Hepatocyte (in vitro differentiated cells): Measurements from ENCODE around the gene WDR86. TPM values are rescaled to one million over a fixed set of nuclear protein-coding genes. Genes with fewer than 3 reads are reported as not detected.

Experiments
- DNase-seq: peaks from one replicate; pipeline ENCODE4 v3.0.0-alpha.2; 2016; ENCODE audit warnings: low spot score
- H2AFZ ChIP-seq: fragments of 200-600 bp; sonication (generic); 2 replicates; pipeline ENCODE4 v1.6.0; 2016; ENCODE audit warnings: antibody characterized with exemption, mild to moderate bottlenecking
- H3K27ac ChIP-seq: fragments of 200-600 bp; sonication (generic); 2 replicates; pipeline ENCODE4 v1.5.1; 2016; ENCODE audit warnings: mild to moderate bottlenecking
- H3K27me3 ChIP-seq: fragments of 200-600 bp; sonication (generic); 2 replicates; pipeline ENCODE4 v1.6.1; 2016
- H3K36me3 ChIP-seq: fragments of 200-600 bp; sonication (generic); replicated peaks from 2 replicates; pipeline ENCODE4 v1.5.1; 2016; ENCODE audit warnings: low read depth; ENCODE audit not compliant: insufficient read depth
- H3K4me1 ChIP-seq: fragments of 200-600 bp; sonication (generic); 2 replicates; pipeline ENCODE4 v1.5.1; 2016; ENCODE audit warnings: mild to moderate bottlenecking, moderate library complexity; ENCODE audit not compliant: insufficient read depth
- H3K4me2 ChIP-seq: fragments of 200-600 bp; sonication (generic); 2 replicates; pipeline ENCODE4 v1.6.0; 2016
- H3K4me3 ChIP-seq: fragments of 200-600 bp; sonication (generic); 2 replicates; pipeline ENCODE4 v1.5.1; 2016; ENCODE audit warnings: mild to moderate bottlenecking
- H3K79me2 ChIP-seq: fragments of 200-600 bp; sonication (generic); 2 replicates; pipeline ENCODE4 v1.6.0; 2017; ENCODE audit warnings: mild to moderate bottlenecking
- H3K9me2 ChIP-seq: fragments of 200-600 bp; sonication (generic); replicated peaks from 2 replicates; pipeline ENCODE4 v1.6.0; 2017; ENCODE audit warnings: mild to moderate bottlenecking; ENCODE audit not compliant: insufficient read depth
- H3K9me3 ChIP-seq: fragments of 200-600 bp; sonication (generic); 2 replicates; pipeline ENCODE4 v1.5.1; 2016; ENCODE audit warnings: low read depth, mild to moderate bottlenecking
- H4K20me1 ChIP-seq: fragments of 200-600 bp; sonication (generic); 2 replicates; pipeline ENCODE4 v1.6.0; 2016; ENCODE audit warnings: mild to moderate bottlenecking; ENCODE audit not compliant: insufficient read depth, poor library complexity, severe bottlenecking
- EZH2 ChIP-seq: fragments of 200-600 bp; sonication (generic); IDR thresholded peaks from 2 replicates; pipeline ENCODE4 v1.6.1; 2016; ENCODE audit warnings: antibody characterized with exemption, mild to moderate bottlenecking, borderline replicate concordance
- EZH2phosphoT487 ChIP-seq: fragments of 200-600 bp; sonication (generic); IDR thresholded peaks from one replicate; pipeline ENCODE4 v1.6.1; 2018; ENCODE audit warnings: antibody characterized with exemption, mild to moderate bottlenecking, low read depth, moderate library complexity; ENCODE audit not compliant: unreplicated experiment, severe bottlenecking
- WGBS: methylation state at CpG from one replicate; pipeline ENCODE4 v1.1.6; 2016; ENCODE audit warnings: low lambda C conversion rate; ENCODE audit errors: missing lambda C conversion rate; 5-methylcytosine and 5-hydroxymethylcytosine counted together
- polyA plus RNA-seq: library from polyadenylated mRNA; unstranded; fragments of >200 nt; fragmentation: Nextera tagmentation; extraction: Ambion mirVana; gene quantifications from 2 replicates; pipeline ENCODE4 v1.2.1, GENCODE V29; 2016
- total RNA-seq: library from RNA; depleted of rRNA; stranded (reverse); fragments of >200 nt; gene quantifications from 2 replicates; pipeline ENCODE4 v1.2.3, GENCODE V29; 2014
- TF ChIP-seq, protein P1 (sequence below): fragments of 200-600 bp; sonication (generic); IDR thresholded peaks from 2 replicates; pipeline ENCODE4 v1.5.1; 2016; ENCODE audit warnings: antibody characterized with exemption, mild to moderate bottlenecking; ENCODE audit not compliant: poor library complexity

Gene WDR86
- total and polyA plus RNA-seq, 2 experiments from 2014 or later = 10.6 to 12.4 TPM

DNA sequence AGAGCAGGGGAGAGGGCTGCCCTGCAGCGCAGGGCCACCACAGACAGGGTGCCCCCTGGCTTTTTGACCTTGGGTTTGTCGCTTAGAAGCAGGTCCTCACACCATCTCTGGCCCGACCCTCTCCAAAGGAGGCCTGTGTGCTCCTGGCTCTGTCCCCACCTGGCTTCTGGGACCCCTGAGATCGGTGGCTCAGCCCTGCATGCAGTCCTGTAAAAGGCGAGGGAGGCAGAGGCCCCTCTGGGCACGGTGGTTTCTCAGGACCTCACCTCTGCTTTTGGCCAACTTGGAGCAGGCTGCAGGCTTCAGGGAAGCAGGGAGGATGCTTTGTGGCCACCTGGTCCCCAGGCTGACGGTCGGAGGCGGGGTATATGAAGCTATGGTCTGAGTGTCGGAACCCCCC, 21.4 kb downstream of the WDR86 start:
- Histone ChIP-seq H3K4me2 (no peak overlapping the region), H3K27me3 (peaks cover 11% of the 10 kb centered on the region), H4K20me1 (no peaks in the 10 kb centered on the region), H3K9me3 (no peaks in the 10 kb centered on the region), H3K27ac (no peak overlapping the region), H3K4me1 (no peaks in the 10 kb centered on the region), H3K36me3 (no peaks in the 10 kb centered on the region), H3K79me2 (no peaks in the 10 kb centered on the region), H3K9me2 (no peaks in the 10 kb centered on the region), H2AFZ (no peak overlapping the region), H3K4me3 (no peak overlapping the region)
- WGBS = 94% methylated on average over 10 of the region's 10 CpGs
- TF ChIP-seq, protein P1, sequence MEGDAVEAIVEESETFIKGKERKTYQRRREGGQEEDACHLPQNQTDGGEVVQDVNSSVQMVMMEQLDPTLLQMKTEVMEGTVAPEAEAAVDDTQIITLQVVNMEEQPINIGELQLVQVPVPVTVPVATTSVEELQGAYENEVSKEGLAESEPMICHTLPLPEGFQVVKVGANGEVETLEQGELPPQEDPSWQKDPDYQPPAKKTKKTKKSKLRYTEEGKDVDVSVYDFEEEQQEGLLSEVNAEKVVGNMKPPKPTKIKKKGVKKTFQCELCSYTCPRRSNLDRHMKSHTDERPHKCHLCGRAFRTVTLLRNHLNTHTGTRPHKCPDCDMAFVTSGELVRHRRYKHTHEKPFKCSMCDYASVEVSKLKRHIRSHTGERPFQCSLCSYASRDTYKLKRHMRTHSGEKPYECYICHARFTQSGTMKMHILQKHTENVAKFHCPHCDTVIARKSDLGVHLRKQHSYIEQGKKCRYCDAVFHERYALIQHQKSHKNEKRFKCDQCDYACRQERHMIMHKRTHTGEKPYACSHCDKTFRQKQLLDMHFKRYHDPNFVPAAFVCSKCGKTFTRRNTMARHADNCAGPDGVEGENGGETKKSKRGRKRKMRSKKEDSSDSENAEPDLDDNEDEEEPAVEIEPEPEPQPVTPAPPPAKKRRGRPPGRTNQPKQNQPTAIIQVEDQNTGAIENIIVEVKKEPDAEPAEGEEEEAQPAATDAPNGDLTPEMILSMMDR = no peak
- TF ChIP-seq EZH2 (no peak), EZH2phosphoT487 (no peak)
- no peak for DNase-seq

DNA sequence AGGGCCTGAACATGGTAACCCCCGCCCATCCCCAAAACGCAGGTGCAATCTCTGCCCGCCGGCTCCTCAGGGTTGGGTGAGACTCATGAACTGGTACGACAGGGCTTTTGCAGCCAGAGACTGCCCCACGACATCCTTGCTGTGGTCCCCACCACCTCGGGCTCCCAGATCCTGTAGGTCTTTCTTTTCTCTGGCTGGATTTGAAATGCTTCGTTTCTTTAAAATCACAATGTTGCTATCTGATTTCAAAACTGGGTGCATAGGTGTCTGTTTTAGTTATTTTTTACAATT, 21.9 kb downstream of the WDR86 start:
- no peaks in the 10 kb centered on the region for H3K4me1 ChIP-seq
- no peaks in the 10 kb centered on the region for H3K36me3 ChIP-seq
- no peak overlapping the region for H3K27ac ChIP-seq
- no peak overlapping the region for H3K4me2 ChIP-seq
- H4K20me1 ChIP-seq = no peaks in the 10 kb centered on the region
- no peak overlapping the region for H3K4me3 ChIP-seq
- H3K79me2 ChIP-seq = no peaks in the 10 kb centered on the region
- 93% methylated on average over 8 of the region's 8 CpGs for WGBS
- TF ChIP-seq, protein P1 = no peak
- TF ChIP-seq EZH2 = no peak
- TF ChIP-seq EZH2phosphoT487 = no peak
- H3K27me3 ChIP-seq = peaks cover 15% of the 10 kb centered on the region
- H3K9me3 ChIP-seq = no peaks in the 10 kb centered on the region
- no peak overlapping the region for H2AFZ ChIP-seq
- H3K9me2 ChIP-seq = no peaks in the 10 kb centered on the region
- no peak for DNase-seq

DNA sequence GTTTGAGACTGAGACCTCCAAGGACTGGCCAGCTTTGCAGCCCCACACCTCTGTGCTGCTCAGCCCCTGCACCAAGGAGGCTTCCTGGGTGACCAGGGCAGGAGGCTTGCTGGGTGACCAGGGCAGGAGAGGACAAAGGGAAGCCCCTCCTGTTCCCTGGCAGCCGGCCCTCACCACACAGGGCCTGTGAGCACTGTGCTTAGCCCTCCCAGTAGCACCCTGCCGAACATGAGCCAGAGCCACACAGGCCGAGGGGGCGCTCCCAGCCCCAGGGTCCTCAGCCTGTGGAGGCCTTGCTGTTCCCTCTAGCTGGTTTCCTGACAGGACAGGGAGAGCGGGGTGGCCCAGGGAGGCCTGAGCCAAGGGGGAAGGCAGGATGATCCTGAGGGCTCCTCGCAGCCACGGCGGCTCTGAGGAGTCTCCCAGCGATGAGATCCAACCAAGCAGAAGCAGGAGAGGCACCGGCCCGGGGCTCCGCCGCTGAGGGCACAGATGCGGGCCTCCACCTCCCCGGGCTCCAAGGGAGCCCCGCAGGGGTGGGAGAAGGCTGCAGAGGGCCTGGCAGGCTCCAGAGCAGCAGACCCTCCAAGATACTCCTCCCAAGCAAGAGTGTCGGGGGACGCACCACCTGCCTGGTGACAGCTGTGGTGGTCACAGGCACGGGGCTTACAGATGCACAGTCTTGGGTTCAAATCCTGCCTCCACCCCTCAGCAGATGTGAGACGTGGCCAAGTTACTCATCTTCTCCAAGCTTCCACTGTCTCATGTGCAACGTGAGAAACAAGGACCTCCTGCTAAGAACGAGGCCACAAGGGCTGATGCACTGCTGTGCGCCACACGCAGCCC, 22.5 kb downstream of the WDR86 start:
- H3K79me2 ChIP-seq = no peaks in the 10 kb centered on the region
- H3K27me3 ChIP-seq = peaks cover 20% of the 10 kb centered on the region
- no peak for TF ChIP-seq EZH2
- TF ChIP-seq EZH2phosphoT487 = no peak
- TF ChIP-seq, protein P1 = no peak
- H3K4me2 ChIP-seq = no peak overlapping the region
- H3K4me1 ChIP-seq = no peaks in the 10 kb centered on the region
- DNase-seq = no peak
- no peaks in the 10 kb centered on the region for H4K20me1 ChIP-seq
- no peak overlapping the region for H3K27ac ChIP-seq
- no peaks in the 10 kb centered on the region for H3K9me3 ChIP-seq
- H3K9me2 ChIP-seq = no peaks in the 10 kb centered on the region
- no peak overlapping the region for H3K4me3 ChIP-seq
- WGBS = 94% methylated on average over 14 of the region's 24 CpGs
- no peaks in the 10 kb centered on the region for H3K36me3 ChIP-seq
- H2AFZ ChIP-seq = no peak overlapping the region
